ENCODE measurements around the gene MGST1. TPM values are rescaled to one million over a fixed set of nuclear protein-coding genes. Genes with fewer than 3 reads are reported as not detected.

The MGST1 gene
- total RNA-seq, 1 experiment from 2014 or later: 30.0 TPM

DNA sequence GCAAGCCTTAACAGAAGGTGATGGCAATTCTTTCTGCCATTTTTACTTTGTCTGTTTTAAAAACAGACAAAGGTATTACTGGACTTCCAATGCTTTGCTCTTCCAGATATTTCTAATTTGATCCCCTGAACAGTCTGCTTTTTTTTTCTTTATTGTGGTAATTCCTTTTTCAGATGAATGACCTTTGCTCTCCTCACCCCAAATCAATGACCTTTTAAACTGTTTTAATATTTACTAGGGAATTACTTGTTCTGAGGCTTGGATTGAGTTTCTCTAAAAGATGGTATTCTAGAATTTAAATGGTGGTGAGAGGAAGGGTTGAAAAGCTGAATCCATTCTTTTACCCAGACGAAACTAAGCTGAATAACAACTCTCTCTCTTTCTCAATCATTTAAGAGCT, 2.3 kb upstream of the MGST1 start:
- no TSS peak for BruUV-seq (replicated peaks)
- CTCF ChIA-PET: no interaction called here
- no peak for TF ChIP-seq EZH2 (IDR thresholded peaks at IDR 0.05; ENCODE audit: borderline replicate concordance, low read depth, low read length, poor library complexity, severe bottlenecking)
- TF ChIP-seq, protein P1, sequence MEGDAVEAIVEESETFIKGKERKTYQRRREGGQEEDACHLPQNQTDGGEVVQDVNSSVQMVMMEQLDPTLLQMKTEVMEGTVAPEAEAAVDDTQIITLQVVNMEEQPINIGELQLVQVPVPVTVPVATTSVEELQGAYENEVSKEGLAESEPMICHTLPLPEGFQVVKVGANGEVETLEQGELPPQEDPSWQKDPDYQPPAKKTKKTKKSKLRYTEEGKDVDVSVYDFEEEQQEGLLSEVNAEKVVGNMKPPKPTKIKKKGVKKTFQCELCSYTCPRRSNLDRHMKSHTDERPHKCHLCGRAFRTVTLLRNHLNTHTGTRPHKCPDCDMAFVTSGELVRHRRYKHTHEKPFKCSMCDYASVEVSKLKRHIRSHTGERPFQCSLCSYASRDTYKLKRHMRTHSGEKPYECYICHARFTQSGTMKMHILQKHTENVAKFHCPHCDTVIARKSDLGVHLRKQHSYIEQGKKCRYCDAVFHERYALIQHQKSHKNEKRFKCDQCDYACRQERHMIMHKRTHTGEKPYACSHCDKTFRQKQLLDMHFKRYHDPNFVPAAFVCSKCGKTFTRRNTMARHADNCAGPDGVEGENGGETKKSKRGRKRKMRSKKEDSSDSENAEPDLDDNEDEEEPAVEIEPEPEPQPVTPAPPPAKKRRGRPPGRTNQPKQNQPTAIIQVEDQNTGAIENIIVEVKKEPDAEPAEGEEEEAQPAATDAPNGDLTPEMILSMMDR (conservative IDR thresholded peaks at IDR 0.05; ENCODE audit: low read depth, low read length): no peak
- H3K9me3 ChIP-seq (ENCODE audit: low read depth, low read length, poor library complexity, severe bottlenecking): no peaks in the 10 kb centered on the region
- POLR2A ChIA-PET (ENCODE audit: low non-redundant PET): no interaction called here
- DNase-seq (ENCODE audit: low spot score): no peak
- H3K4me1 ChIP-seq (ENCODE audit: insufficient read depth, low read length, poor library complexity, severe bottlenecking): no peaks in the 10 kb centered on the region
- H3K27ac ChIP-seq (ENCODE audit: low read depth, low read length, poor library complexity, severe bottlenecking): no peak overlapping the region
- intact Hi-C loops (cut with micrococcal nuclease; ENCODE audit: unreplicated experiment): no loop called here
- no peaks in the 10 kb centered on the region for H3K36me3 ChIP-seq (ENCODE audit: insufficient read depth, low read length, poor library complexity, severe bottlenecking)
- H3K27me3 ChIP-seq (replicated peaks; ENCODE audit: insufficient read depth, low read depth, low read length, poor library complexity): no peaks in the 10 kb centered on the region
- no peak overlapping the region for H3K4me3 ChIP-seq (ENCODE audit: low read depth, low read length, poor library complexity, severe bottlenecking)

DNA sequence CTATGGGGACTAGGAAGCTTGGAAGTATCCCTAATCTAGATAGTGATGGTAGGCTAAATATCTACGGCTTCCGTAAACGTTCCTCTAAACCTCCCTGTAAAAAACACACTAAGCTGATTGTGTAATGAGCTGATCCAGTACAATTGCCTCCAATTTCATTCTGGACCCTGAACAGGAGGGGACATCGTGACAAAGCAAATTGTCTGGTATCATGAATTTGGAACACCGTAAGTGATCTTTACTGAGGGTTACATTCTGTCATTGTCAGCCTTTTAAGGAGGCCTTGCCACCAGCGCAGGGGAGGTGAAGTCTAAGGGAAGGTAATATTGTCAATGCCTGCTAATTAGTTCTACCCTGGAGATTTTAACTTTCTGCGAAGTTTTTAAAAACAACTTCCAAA, 487 bp upstream of the MGST1 start:
- Histone ChIP-seq H3K36me3 (ENCODE audit: insufficient read depth, low read length, poor library complexity, severe bottlenecking) (no peaks in the 10 kb centered on the region), H3K27ac (ENCODE audit: low read depth, low read length, poor library complexity, severe bottlenecking) (no peak overlapping the region), H3K4me1 (ENCODE audit: insufficient read depth, low read length, poor library complexity, severe bottlenecking) (no peaks in the 10 kb centered on the region), H3K4me3 (ENCODE audit: low read depth, low read length, poor library complexity, severe bottlenecking) (no peak overlapping the region), H3K9me3 (ENCODE audit: low read depth, low read length, poor library complexity, severe bottlenecking) (no peaks in the 10 kb centered on the region), H3K27me3 (replicated peaks; ENCODE audit: insufficient read depth, low read depth, low read length, poor library complexity) (no peaks in the 10 kb centered on the region)
- BruUV-seq (replicated peaks): no TSS peak
- ChIA-PET POLR2A (ENCODE audit: low non-redundant PET) (no interaction called here), CTCF (no interaction called here)
- DNase-seq (ENCODE audit: low spot score): no peak
- TF ChIP-seq, protein P1 (conservative IDR thresholded peaks at IDR 0.05; ENCODE audit: low read depth, low read length): no peak
- TF ChIP-seq EZH2 (IDR thresholded peaks at IDR 0.05; ENCODE audit: borderline replicate concordance, low read depth, low read length, poor library complexity, severe bottlenecking): no peak
- intact Hi-C loops (cut with micrococcal nuclease; ENCODE audit: unreplicated experiment): no loop called here

DNA sequence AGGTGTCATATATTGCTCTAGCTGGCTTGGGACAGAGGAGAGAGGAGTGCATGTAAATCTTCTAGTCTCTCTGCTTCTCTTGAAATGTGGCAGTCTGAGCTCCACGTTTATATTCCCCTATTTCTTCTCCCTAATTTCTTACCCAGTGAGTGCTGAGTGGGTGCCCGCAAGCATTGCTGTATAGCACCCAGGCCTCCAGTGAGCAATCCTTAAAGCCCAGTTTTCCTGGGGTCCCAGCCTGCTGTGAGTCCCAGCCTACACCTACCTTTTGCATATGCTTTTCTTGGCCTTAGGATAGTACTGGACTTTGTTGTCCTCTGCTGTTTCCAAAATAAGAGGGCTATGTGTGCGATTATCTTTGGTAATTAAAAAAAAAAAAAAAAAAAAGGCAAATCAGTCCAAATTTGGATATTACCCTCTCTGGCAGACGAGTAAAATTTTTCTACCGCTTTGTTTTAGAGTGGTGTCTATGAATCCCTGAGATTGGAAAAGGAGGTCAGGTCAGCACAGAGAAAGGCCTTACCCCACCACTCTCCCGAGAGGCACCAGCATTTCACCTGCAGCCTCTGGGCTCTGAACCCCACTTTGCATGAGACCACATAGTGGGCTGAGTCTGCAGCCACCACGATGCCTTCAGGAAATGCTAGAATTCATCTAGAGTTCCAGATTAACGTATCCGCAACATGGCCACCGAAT, 1.1 kb downstream of the MGST1 start:
- no peaks in the 10 kb centered on the region for H3K27me3 ChIP-seq (replicated peaks; ENCODE audit: insufficient read depth, low read depth, low read length, poor library complexity)
- BruUV-seq (replicated peaks): no TSS peak
- H3K4me1 ChIP-seq (ENCODE audit: insufficient read depth, low read length, poor library complexity, severe bottlenecking): no peaks in the 10 kb centered on the region
- no peak for DNase-seq (ENCODE audit: low spot score)
- POLR2A ChIA-PET (ENCODE audit: low non-redundant PET): no interaction called here
- intact Hi-C loops (cut with micrococcal nuclease; ENCODE audit: unreplicated experiment): no loop called here
- peak overlapping the region; percentile 29 for H3K4me3 ChIP-seq (ENCODE audit: low read depth, low read length, poor library complexity, severe bottlenecking)
- no peak overlapping the region for H3K27ac ChIP-seq (ENCODE audit: low read depth, low read length, poor library complexity, severe bottlenecking)
- CTCF ChIA-PET: no interaction called here
- no peaks in the 10 kb centered on the region for H3K9me3 ChIP-seq (ENCODE audit: low read depth, low read length, poor library complexity, severe bottlenecking)
- TF ChIP-seq EZH2 (IDR thresholded peaks at IDR 0.05; ENCODE audit: borderline replicate concordance, low read depth, low read length, poor library complexity, severe bottlenecking): no peak
- TF ChIP-seq, protein P1 (conservative IDR thresholded peaks at IDR 0.05; ENCODE audit: low read depth, low read length): no peak
- no peaks in the 10 kb centered on the region for H3K36me3 ChIP-seq (ENCODE audit: insufficient read depth, low read length, poor library complexity, severe bottlenecking)
